Breast epithelium (tissue), 3 donors: Measurements from ENCODE around the gene ERC1.

Source experiments
- CTCF ChIP-seq, 3 donors: fragments of 450-650 bp; IDR thresholded peaks; one replicate each; pipeline ENCODE4 v1.5.1; 2016 to 2017; ENCODE audit warnings: antibody characterized with exemption in 3 of 3, mild to moderate bottlenecking in 3 of 3, moderate library complexity in 3 of 3
- POLR2A ChIP-seq: fragments of 450-650 bp; IDR thresholded peaks from one replicate; pipeline ENCODE4 v1.6.1; 2016; ENCODE audit warnings: antibody characterized with exemption, mild to moderate bottlenecking, moderate library complexity
- POLR2AphosphoS5 ChIP-seq, 3 donors: sonication (generic); formaldehyde crosslinking; IDR thresholded peaks; one replicate each; pipeline ENCODE4 v1.6.1; 2017; ENCODE audit warnings: antibody characterized with exemption in 3 of 3

DNA sequence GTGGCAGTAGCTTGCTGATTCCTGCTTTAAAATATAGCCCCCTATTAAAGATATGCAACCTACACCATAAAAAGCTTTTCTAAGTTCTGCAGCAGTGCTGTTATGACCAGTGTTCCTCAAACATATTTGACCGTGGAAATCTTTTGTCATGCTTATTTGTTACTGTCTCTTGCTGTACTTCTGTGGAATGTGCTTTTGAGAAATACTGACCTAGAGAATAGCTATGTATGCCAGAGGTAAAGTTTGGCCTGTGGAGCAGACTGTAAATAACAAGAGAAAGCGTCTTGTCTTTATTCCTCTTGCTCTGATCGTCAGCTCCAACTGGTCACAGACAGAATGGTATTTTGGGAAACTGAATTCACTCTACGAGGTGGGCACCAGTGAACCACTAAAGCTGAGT is 364.4 kb downstream of the ERC1 start:
- no peak for TF ChIP-seq CTCF (IDR thresholded peaks at IDR 0.05)
- no peak for TF ChIP-seq POLR2A
- no peak for TF ChIP-seq POLR2AphosphoS5 (IDR thresholded peaks at IDR 0.05)
